BLaER1 treated with 17β-estradiol and CSF1 and Interleukin-3, amounts not matched to agents 10 nM and 100 nM (cell line): ENCODE results near the gene DDX6.
A peak's percentile ranks its signal among the peaks of the same experiment; 100 is the strongest.
"Not testable (repeated sequence)": the region's sequence is repeated elsewhere in the genome, so short reads cannot be mapped to it uniquely, and the experiment has no call there.

ENCODE experiments used
- H3K27ac ChIP-seq, 11 experiments: shearing (Covaris generic); formaldehyde crosslinking; 2 replicates each; pipeline ENCODE4 v1.8.1; 2022
- H3K27me3 ChIP-seq, 11 experiments: shearing (Covaris generic); formaldehyde crosslinking; 2 replicates each; pipeline ENCODE4 v1.8.1; 2022
- H3K36me3 ChIP-seq, 11 experiments: shearing (Covaris generic); formaldehyde crosslinking; 2 replicates each; pipeline ENCODE4 v1.8.1; 2022
- H3K4me1 ChIP-seq, 10 experiments: shearing (Covaris generic); formaldehyde crosslinking; 2 replicates each; pipeline ENCODE4 v1.8.1; 2022
- H3K4me2 ChIP-seq, 11 experiments: shearing (Covaris generic); formaldehyde crosslinking; 2 replicates each; pipeline ENCODE4 v1.8.1; 2022
- H3K4me3 ChIP-seq, 10 experiments: shearing (Covaris generic); formaldehyde crosslinking; 2 replicates each; pipeline ENCODE4 v1.8.1; 2022
- H3K9ac ChIP-seq, 11 experiments: shearing (Covaris generic); formaldehyde crosslinking; 2 replicates each; pipeline ENCODE4 v1.8.1; 2022
- H3K9me3 ChIP-seq, 11 experiments: shearing (Covaris generic); formaldehyde crosslinking; replicated peaks in 1 of 11; 2 replicates each; pipeline ENCODE4 v1.8.1; 2022
- H4K20me1 ChIP-seq, 11 experiments: shearing (Covaris generic); formaldehyde crosslinking; 2 replicates each; pipeline ENCODE4 v1.8.1; 2022
- Cebpa-rat ChIP-seq, 11 experiments: shearing (Covaris generic); IDR thresholded peaks; 2 replicates each; pipeline ENCODE4 v1.8.1; 2022

The DDX6 gene

GRCh38 chr11:118778898-118779297, 12.1 kb downstream of the DDX6 start:
- no peaks in the 10 kb centered on the region for H3K9me3 ChIP-seq
- H3K9ac ChIP-seq = no peak overlapping the region
- H4K20me1 ChIP-seq = peaks cover 99 to 100% (median 100%) of the 10 kb centered on the region in 11 experiments
- no peak overlapping the region for H3K4me3 ChIP-seq
- H3K27me3 ChIP-seq = no peaks in the 10 kb centered on the region
- TF ChIP-seq Cebpa-rat (IDR thresholded peaks at IDR 0.05) = no peak
- H3K4me1 ChIP-seq = peaks cover 9 to 31% (median 13%) of the 10 kb centered on the region in 10 experiments
- peaks cover 100% of the 10 kb centered on the region in 11 experiments for H3K36me3 ChIP-seq
- H3K4me2 ChIP-seq = no peak overlapping the region
- no peak overlapping the region for H3K27ac ChIP-seq

DNA sequence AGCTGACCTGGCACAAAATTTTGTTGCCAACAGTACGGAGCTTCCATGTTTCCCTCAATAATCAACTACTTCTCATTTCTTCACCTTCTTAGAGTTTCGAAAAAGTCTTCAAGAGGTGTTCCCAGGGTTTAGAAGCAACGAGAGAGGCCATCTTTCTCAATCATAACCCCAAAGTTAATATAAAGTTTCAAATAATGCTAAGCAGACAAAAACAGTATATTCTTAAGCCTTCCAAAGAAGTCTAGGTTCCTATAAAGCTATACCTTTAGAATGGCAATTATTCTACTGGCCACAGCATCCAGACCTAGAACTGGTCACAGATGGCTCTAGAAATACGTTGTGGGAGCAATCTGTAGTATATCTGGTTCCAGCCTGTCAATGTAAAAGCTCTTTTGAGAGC, 16.9 kb downstream of the DDX6 start:
- Histone ChIP-seq H3K4me3 (0 out of 20 replicates have a peak overlapping the region, but pooled peaks of 1 of the 10 experiments have one; percentile 23), H3K9ac (peak overlapping the region in 3 of 11 experiments; percentile 25 to 63 (median 34); a peak in 2 of 22 replicates), H3K4me1 (peaks cover 44 to 74% (median 55%) of the 10 kb centered on the region in 10 experiments), H4K20me1 (peaks cover 97 to 100% (median 100%) of the 10 kb centered on the region in 11 experiments), H3K36me3 (peaks cover 79 to 100% (median 90%) of the 10 kb centered on the region in 11 experiments), H3K27me3 (no peaks in the 10 kb centered on the region), H3K4me2 (peak overlapping the region; percentile 11 to 85 (median 77); a peak in 20 of 22 replicates), H3K27ac (peak overlapping the region in 10 of 11 experiments; percentile 41 to 73 (median 64); a peak in 15 of 22 replicates), H3K9me3 (no peaks in the 10 kb centered on the region)
- no peak for TF ChIP-seq Cebpa-rat (IDR thresholded peaks at IDR 0.05)

- peaks cover 97 to 100% (median 100%) of the 10 kb centered on the region in 11 experiments for H4K20me1 ChIP-seq
- H3K4me1 ChIP-seq = peaks cover 44 to 89% (median 59%) of the 10 kb centered on the region in 10 experiments
These were observed 19.2 kb downstream of the DDX6 start for GRCh38 chr11:118771547-118772288.

GRCh38 chr11:118768690-118769089, 22.3 kb downstream of the DDX6 start:
- Histone ChIP-seq H3K4me2 (peak overlapping the region in 2 of 11 experiments; percentile 24 to 78; a peak in 3 of 22 replicates), H3K9me3 (no peaks in the 10 kb centered on the region), H3K27ac (peak overlapping the region in 3 of 11 experiments; percentile 0 to 35 (median 2); a peak in 3 of 22 replicates), H4K20me1 (peaks cover 97 to 100% (median 100%) of the 10 kb centered on the region in 11 experiments), H3K4me3 (no peak overlapping the region), H3K36me3 (peaks cover 79 to 100% (median 90%) of the 10 kb centered on the region in 11 experiments), H3K4me1 (peaks cover 32 to 63% (median 42%) of the 10 kb centered on the region in 10 experiments), H3K27me3 (no peaks in the 10 kb centered on the region), H3K9ac (no peak overlapping the region; a peak in 1 of 22 replicates)
- TF ChIP-seq Cebpa-rat (IDR thresholded peaks at IDR 0.05) = no peak

More at GRCh38 chr11:118771547-118772288, 19.2 kb downstream of the DDX6 start:
- H3K9me3 ChIP-seq = no peaks in the 10 kb centered on the region
- H3K4me3 ChIP-seq = peak overlapping the region in 6 of 10 experiments; percentile 6 to 42 (median 14); a peak in 7 of 20 replicates
- no peak for TF ChIP-seq Cebpa-rat (IDR thresholded peaks at IDR 0.05)
- peak overlapping the region; percentile 25 to 63 (median 47); a peak in 20 of 22 replicates for H3K9ac ChIP-seq
- no peaks in the 10 kb centered on the region for H3K27me3 ChIP-seq
- peaks cover 79 to 100% (median 90%) of the 10 kb centered on the region in 11 experiments for H3K36me3 ChIP-seq
- peak overlapping the region; percentile 1 to 73 (median 64); a peak in 17 of 22 replicates for H3K27ac ChIP-seq
- peak overlapping the region; percentile 58 to 85 (median 77) for H3K4me2 ChIP-seq

DNA sequence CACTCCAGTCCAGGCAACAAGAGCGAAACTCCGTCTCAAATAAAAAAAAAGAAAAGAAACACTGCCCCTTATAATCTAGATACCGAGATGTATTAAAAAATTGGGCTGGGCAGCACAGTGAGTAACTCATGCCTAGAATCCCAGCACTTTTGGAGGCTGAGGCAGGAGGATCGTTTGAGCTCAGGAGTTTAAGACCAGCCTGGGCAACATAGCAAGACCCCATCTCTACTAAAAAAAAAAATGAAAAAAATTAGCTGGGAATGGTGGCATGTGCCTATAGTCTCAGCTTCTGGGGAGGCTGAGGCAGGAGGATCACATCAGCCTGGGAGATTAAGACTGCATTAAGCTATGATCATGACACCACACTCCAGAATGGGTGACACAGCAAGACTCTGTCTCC, 24.9 kb downstream of the DDX6 start:
- Histone ChIP-seq H3K4me1 (peaks cover 5 to 37% (median 16%) of the 10 kb centered on the region in 10 experiments; a peak in 19 of 20 replicates), H3K9me3 (no peaks in the 10 kb centered on the region), H3K36me3 (peaks cover 97 to 100% (median 100%) of the 10 kb centered on the region in 11 experiments), H3K9ac (no peak overlapping the region), H3K4me3 (no peak overlapping the region), H4K20me1 (peaks cover 92 to 100% (median 100%) of the 10 kb centered on the region in 11 experiments), H3K4me2 (no peak overlapping the region), H3K27me3 (no peaks in the 10 kb centered on the region), H3K27ac (no peak overlapping the region)
- no peak for TF ChIP-seq Cebpa-rat (IDR thresholded peaks at IDR 0.05)

- H3K4me2 ChIP-seq, H3K4me3 ChIP-seq, H3K9me3 ChIP-seq, H3K9ac ChIP-seq, H3K27me3 ChIP-seq, H3K27ac ChIP-seq: not testable (repeated sequence)
- Histone ChIP-seq H4K20me1 (peaks cover 92 to 100% (median 100%) of the 10 kb centered on the region in 11 experiments), H3K4me1 (peaks cover 0 to 28% (median 7%) of the 10 kb centered on the region in 10 experiments; a peak in 13 of 20 replicates), H3K36me3 (peaks cover 98 to 100% (median 100%) of the 10 kb centered on the region in 11 experiments)
These were observed 25.8 kb downstream of the DDX6 start for GRCh38 chr11:118765095-118765691.

- no peak overlapping the region for H3K9ac ChIP-seq
- no peaks in the 10 kb centered on the region for H3K9me3 ChIP-seq
- no peak overlapping the region for H3K27ac ChIP-seq
- H3K36me3 ChIP-seq = peaks cover 100% of the 10 kb centered on the region in 11 experiments
- H4K20me1 ChIP-seq = peaks cover 85 to 100% (median 100%) of the 10 kb centered on the region in 11 experiments
- no peak overlapping the region for H3K4me2 ChIP-seq
- H3K4me1 ChIP-seq = peaks cover 0 to 7% (median 1%) of the 10 kb centered on the region in 10 experiments; a peak in 6 of 20 replicates
- H3K4me3 ChIP-seq = no peak overlapping the region
- TF ChIP-seq Cebpa-rat (IDR thresholded peaks at IDR 0.05) = no peak
- H3K27me3 ChIP-seq = no peaks in the 10 kb centered on the region
These were observed 27.9 kb downstream of the DDX6 start for GRCh38 chr11:118763041-118763440.

DNA sequence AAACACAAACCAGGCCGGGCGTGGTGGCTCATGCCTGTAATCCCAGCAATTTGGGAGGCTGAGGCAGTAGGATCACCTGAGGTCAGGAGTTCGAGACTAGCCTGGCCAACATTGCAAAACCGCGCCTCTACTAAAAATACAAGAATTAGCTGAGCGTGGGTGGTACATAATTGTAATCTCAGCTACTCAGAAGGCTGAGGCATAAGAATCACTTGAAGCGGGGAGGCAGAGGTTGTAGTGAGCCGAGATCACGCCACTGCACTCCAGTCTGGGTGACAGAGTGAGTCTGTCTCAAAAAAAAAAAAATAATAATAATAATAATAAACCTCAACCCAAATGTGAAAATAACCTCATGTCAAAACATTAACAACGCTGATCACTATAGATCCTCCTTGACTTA, 29.0 kb downstream of the DDX6 start:
- peaks cover 82 to 100% (median 100%) of the 10 kb centered on the region in 11 experiments for H4K20me1 ChIP-seq
- H3K4me1 ChIP-seq, H3K27me3 ChIP-seq, H3K9ac ChIP-seq, H3K9me3 ChIP-seq, H3K4me3 ChIP-seq, H3K27ac ChIP-seq, H3K4me2 ChIP-seq: not testable (repeated sequence)
- H3K36me3 ChIP-seq = peaks cover 100% of the 10 kb centered on the region in 11 experiments

GRCh38 chr11:118757876-118758399, 33.0 kb downstream of the DDX6 start:
- H3K4me2 ChIP-seq = no peak overlapping the region
- no peak overlapping the region for H3K4me3 ChIP-seq
- H3K27ac ChIP-seq = no peak overlapping the region
- H3K36me3 ChIP-seq = peaks cover 100% of the 10 kb centered on the region in 11 experiments
- no peaks in the 10 kb centered on the region for H3K27me3 ChIP-seq
- no peaks in the 10 kb centered on the region for H3K9me3 ChIP-seq
- H3K4me1 ChIP-seq = no peaks in the 10 kb centered on the region
- H3K9ac ChIP-seq = peak overlapping the region in 1 of 11 experiments; percentile 32; a peak in 1 of 22 replicates
- TF ChIP-seq Cebpa-rat (IDR thresholded peaks at IDR 0.05) = no peak
- peaks cover 58 to 98% (median 80%) of the 10 kb centered on the region in 11 experiments for H4K20me1 ChIP-seq
